ENCODE results near the gene RELL1.

RELL1 gene

DNA sequence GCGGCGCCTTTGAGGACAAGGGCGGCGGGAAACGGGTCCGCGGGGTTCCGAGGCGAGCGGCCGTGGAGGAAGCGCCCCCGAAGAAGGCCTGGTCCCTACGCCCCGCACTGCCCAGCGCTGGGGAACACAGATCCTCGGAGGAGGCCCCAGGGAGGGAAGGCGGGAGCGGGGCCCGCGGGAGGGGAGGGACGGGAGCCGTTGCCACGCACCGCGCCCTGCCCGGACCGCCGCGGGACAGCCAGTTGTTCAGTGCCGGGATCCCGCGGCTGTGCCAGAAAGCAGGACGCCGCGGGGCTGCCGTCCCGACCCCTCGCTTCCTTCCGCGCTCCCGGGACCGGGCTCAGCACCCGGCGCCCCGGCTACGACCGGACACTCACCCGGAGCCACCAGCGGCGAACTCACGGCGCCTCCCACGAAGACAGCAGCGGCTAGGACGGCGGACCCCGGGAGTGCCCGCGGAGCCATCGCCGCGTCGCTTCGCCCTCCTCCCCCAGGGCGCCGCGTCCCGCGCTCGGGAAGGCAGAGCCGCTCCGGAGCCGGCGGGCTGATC is 278 bp downstream of the RELL1 start:
- peak overlapping the region; percentile 70 for H3K4me3 ChIP-seq (ENCODE audit: low read depth, low read length)
- TF ChIP-seq, protein P1, sequence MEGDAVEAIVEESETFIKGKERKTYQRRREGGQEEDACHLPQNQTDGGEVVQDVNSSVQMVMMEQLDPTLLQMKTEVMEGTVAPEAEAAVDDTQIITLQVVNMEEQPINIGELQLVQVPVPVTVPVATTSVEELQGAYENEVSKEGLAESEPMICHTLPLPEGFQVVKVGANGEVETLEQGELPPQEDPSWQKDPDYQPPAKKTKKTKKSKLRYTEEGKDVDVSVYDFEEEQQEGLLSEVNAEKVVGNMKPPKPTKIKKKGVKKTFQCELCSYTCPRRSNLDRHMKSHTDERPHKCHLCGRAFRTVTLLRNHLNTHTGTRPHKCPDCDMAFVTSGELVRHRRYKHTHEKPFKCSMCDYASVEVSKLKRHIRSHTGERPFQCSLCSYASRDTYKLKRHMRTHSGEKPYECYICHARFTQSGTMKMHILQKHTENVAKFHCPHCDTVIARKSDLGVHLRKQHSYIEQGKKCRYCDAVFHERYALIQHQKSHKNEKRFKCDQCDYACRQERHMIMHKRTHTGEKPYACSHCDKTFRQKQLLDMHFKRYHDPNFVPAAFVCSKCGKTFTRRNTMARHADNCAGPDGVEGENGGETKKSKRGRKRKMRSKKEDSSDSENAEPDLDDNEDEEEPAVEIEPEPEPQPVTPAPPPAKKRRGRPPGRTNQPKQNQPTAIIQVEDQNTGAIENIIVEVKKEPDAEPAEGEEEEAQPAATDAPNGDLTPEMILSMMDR (IDR thresholded peaks at IDR 0.05; ENCODE audit: low read depth, low read length, missing control alignments), result no peak
- DNase-seq (ENCODE audit: low read depth), result no peak

DNA sequence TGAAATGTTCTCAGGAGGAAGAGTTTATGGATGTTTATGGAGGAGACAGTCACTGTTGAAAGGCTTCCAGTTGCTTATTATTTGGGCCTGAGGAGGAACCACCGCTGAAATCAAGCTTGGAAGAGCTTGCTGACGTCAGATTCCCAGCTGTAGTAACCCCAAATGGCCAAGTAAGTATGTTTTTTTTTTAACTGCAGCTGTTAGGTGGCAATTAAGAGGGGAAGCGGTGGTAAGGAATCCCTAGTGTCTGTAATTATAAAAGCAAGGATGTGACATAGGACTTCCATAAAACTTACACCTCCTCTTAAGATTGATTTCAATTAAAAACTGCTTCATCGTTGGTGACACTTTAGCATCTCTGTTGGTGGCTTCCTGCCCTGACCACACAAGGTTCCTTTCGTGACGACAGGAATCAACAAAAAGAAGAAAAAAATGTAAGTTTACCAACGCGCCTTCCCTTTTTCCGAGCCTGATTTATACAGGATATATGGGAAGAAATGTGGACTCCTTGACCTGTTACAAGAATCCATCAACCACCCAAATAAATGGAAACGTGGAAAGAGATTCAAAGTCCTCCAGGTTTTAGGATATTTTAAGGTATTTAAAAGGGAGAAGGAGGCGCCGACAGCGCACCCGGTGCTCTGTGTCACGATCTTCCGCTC is 884 bp downstream of the RELL1 start:
- TF ChIP-seq, protein P1 (IDR thresholded peaks at IDR 0.05; ENCODE audit: low read depth, low read length, missing control alignments), result no peak
- peak overlapping the region; percentile 70 for H3K4me3 ChIP-seq (ENCODE audit: low read depth, low read length)
- DNase-seq (ENCODE audit: low read depth), result no peak

DNA sequence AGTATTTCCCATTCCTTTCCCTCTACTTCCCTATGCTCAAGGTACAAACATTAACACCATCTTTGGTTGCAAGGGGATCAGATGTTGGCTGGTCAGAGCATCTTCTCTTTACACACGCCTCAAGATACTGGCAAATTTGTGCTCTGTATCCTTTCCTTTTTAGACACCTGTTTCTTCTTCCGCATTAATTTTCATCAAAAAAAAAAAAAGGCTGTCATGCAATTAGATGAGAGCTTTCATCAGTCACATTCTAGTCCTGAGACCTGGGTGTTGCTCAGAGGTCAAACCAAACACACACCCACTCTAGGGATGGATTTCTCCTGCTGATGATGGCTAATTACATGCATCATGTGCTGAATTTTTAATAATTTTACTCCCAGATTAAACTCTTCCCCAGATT is 2.0 kb downstream of the RELL1 start:
- DNase-seq (ENCODE audit: low read depth), result no peak
- TF ChIP-seq, protein P1 (IDR thresholded peaks at IDR 0.05; ENCODE audit: low read depth, low read length, missing control alignments), result no peak
- no peak overlapping the region for H3K4me3 ChIP-seq (ENCODE audit: low read depth, low read length)

DNA sequence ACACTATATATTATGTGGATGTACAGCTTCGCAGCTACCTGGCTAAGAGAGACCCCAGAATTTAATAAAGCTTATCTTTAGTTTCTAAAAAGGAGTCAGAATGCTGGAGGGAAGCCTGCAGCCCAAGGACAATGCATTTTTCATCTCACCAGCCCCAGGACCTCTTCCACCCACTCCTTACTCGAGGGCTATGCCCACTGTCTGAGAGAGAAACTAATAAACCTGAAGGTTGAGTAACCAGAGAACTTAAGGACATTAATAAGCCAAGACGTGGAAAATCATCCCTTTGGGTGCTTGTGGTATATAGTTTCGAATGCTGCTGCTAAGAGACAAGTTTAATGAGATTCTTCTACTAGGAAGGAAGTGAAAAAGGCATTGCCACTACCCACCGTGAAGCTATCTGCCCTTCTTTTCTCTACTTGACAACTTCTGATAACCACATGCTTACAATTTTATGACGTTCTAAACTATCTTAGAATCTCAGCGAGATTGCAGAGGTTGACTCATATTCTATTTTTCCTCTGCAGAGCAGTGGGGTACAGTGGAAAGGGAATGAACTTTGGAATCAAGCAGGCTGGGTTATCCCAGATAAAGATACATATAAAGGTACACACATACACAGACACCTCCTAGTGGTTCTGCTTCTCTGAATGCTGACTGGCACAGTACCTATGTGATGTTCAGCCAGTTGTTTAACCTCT is 3.3 kb downstream of the RELL1 start:
- peak; percentile 38 for DNase-seq (ENCODE audit: low read depth)

DNA sequence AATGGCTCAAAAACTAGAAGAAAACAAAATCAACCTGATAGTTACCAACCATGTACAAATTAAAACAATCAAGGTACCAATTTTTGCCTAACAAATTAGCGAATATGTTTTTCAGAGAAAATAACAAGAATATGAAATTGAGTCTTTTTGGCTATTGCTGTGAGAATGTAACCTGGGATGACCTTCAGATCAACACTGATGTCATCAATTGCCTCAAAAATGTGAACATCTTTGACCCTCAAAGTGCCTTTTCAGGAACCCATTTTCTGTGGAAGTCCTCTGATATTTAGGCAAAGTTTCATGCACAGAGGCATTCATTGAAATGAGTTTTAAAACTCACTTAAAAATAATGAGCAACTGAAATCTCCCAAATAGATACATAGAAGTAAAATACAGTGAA is 6.1 kb downstream of the RELL1 start:
- H3K4me3 ChIP-seq (ENCODE audit: low read depth, low read length), result no peak overlapping the region
- TF ChIP-seq, protein P1 (IDR thresholded peaks at IDR 0.05; ENCODE audit: low read depth, low read length, missing control alignments), result no peak
- no peak for DNase-seq (ENCODE audit: low read depth)

More for the DNA sequence above, 3.3 kb downstream of the RELL1 start:
- H3K4me3 ChIP-seq (ENCODE audit: low read depth, low read length), result no peak overlapping the region
- TF ChIP-seq, protein P1 (IDR thresholded peaks at IDR 0.05; ENCODE audit: low read depth, low read length, missing control alignments), result peak; percentile 14

DNA sequence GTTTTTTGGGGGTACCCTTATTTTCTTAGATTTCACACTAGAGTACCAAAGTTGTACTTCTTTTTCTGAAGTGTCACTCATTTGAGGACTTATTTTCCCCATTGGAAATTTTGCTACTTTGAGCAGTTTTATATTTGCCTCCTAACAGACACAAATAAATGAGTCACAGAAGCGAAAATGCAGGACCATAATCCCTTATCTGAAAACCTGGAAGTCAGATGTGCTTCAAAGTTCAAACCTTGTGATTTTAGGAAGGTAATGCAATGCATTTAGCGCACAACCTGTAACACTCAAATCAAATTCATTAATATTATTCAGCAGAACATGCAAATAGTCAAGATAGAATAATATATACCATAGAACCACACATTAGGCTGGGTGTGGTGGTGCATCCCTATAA is 6.9 kb downstream of the RELL1 start:
- TF ChIP-seq, protein P1 (IDR thresholded peaks at IDR 0.05; ENCODE audit: low read depth, low read length, missing control alignments), result no peak
- DNase-seq (ENCODE audit: low read depth), result no peak
- H3K4me3 ChIP-seq (ENCODE audit: low read depth, low read length), result no peak overlapping the region

Measured in GM12864 (cell line).